ENCODE data around the gene BNIP5.

GRCh38 chr6:36314221-36315014 is 22.3 kb downstream of the BNIP5 start:
- TF ChIP-seq MAFF (IDR thresholded peaks at IDR 0.05; ENCODE audit: low read depth, low read length) (no peak), SOX5 (CRISPR knock-in tag; IDR thresholded peaks at IDR 0.05; ENCODE audit: borderline replicate concordance) (no peak), ZNF383 (CRISPR knock-in tag; IDR thresholded peaks at IDR 0.05; ENCODE audit: borderline replicate concordance) (no peak), POGZ (CRISPR knock-in tag; IDR thresholded peaks at IDR 0.05) (no peak), CTCF (CRISPR knock-in tag; IDR thresholded peaks at IDR 0.05) (no peak), MYNN (CRISPR knock-in tag; IDR thresholded peaks at IDR 0.05; ENCODE audit: low read depth) (no peak), ZFP90 (CRISPR knock-in tag; IDR thresholded peaks at IDR 0.05; ENCODE audit: borderline replicate concordance) (no peak), KLF12 (CRISPR knock-in tag; IDR thresholded peaks at IDR 0.05; ENCODE audit: borderline replicate concordance) (no peak), POLR2AphosphoS5 (IDR thresholded peaks at IDR 0.05; ENCODE audit: low read depth, low read length) (no peak), HDAC6 (IDR thresholded peaks at IDR 0.05; ENCODE audit: low read depth, low read length) (no peak), THAP7 (CRISPR knock-in tag; IDR thresholded peaks at IDR 0.05) (no peak), GABPA (IDR thresholded peaks at IDR 0.05; ENCODE audit: low read depth, low read length) (no peak), GABPA (CRISPR knock-in tag; IDR thresholded peaks at IDR 0.05; ENCODE audit: low read depth) (no peak), ZNF776 (CRISPR knock-in tag; IDR thresholded peaks at IDR 0.05) (no peak)

All from HepG2 (cell line).